ENCODE data around the gene PPFIA4. TPM values are rescaled to one million over a fixed set of nuclear protein-coding genes. Genes with fewer than 3 reads are reported as not detected.

Gene PPFIA4
- total RNA-seq, 1 donor from 2014 or later, result 0.29 TPM

- no peak overlapping the region for H3K4me3 Mint-ChIP-seq
- DNase-seq (no peak), ATAC-seq (ENCODE audit: low read depth) (no peak)
- H3K9me3 Mint-ChIP-seq, result peaks cover 8% of the 10 kb centered on the region
- POLR2A ChIA-PET, result no interaction called here
- H3K4me1 Mint-ChIP-seq, result no peaks in the 10 kb centered on the region
- TF ChIP-seq CTCF (IDR thresholded peaks at IDR 0.05), result no peak
- intact Hi-C loops (cut with micrococcal nuclease), result no loop called here
- H3K36me3 Mint-ChIP-seq (ENCODE audit: low read depth), result no peaks in the 10 kb centered on the region
- H3K27ac Mint-ChIP-seq, result no peak overlapping the region
- peaks cover 44% of the 10 kb centered on the region for H3K27me3 Mint-ChIP-seq
- CTCF ChIA-PET, result interaction anchor here (1.2 kb wide), 1 partner anchor 64 kb away, joined by 3 read pairs; no protein-coding TSS in a partner anchor
These were observed 77.7 kb downstream of the PPFIA4 start for GRCh38 chr1:203103829-203104495.

GRCh38 chr1:203104789-203105390 is 78.6 kb downstream of the PPFIA4 start:
- H3K27ac Mint-ChIP-seq, result no peak overlapping the region
- no peaks in the 10 kb centered on the region for H3K36me3 Mint-ChIP-seq (ENCODE audit: low read depth)
- no peak for TF ChIP-seq CTCF (IDR thresholded peaks at IDR 0.05)
- H3K4me1 Mint-ChIP-seq, result no peaks in the 10 kb centered on the region
- intact Hi-C loops (cut with micrococcal nuclease), result no loop called here
- H3K27me3 Mint-ChIP-seq, result peaks cover 41% of the 10 kb centered on the region
- no peak for DNase-seq
- ChIA-PET CTCF (no interaction called here), POLR2A (no interaction called here)
- no peak overlapping the region for H3K4me3 Mint-ChIP-seq
- no peak for ATAC-seq (ENCODE audit: low read depth)
- H3K9me3 Mint-ChIP-seq, result peaks cover 8% of the 10 kb centered on the region

GRCh38 chr1:203112475-203112874 is 86.2 kb downstream of the PPFIA4 start:
- intact Hi-C loops (cut with micrococcal nuclease), result no loop called here

GRCh38 chr1:203113308-203113707 is 87.0 kb downstream of the PPFIA4 start:
- Mint-ChIP-seq H3K4me3 (no peak overlapping the region), H3K9me3 (no peaks in the 10 kb centered on the region), H3K27me3 (peaks cover 34% of the 10 kb centered on the region), H3K4me1 (peaks cover 2% of the 10 kb centered on the region), H3K36me3 (ENCODE audit: low read depth) (no peaks in the 10 kb centered on the region), H3K27ac (no peak overlapping the region)
- intact Hi-C loops (cut with micrococcal nuclease), result no loop called here
- ChIA-PET CTCF (no interaction called here), POLR2A (no interaction called here)
- TF ChIP-seq CTCF (IDR thresholded peaks at IDR 0.05), result no peak
- DNase-seq, result no peak
- no peak for ATAC-seq (ENCODE audit: low read depth)

More at GRCh38 chr1:203112475-203112874, 86.2 kb downstream of the PPFIA4 start:
- no peak for DNase-seq
- H3K27ac Mint-ChIP-seq, result no peak overlapping the region
- H3K4me1 Mint-ChIP-seq, result no peaks in the 10 kb centered on the region
- no peaks in the 10 kb centered on the region for H3K9me3 Mint-ChIP-seq
- no peak for TF ChIP-seq CTCF (IDR thresholded peaks at IDR 0.05)
- no peak for ATAC-seq (ENCODE audit: low read depth)
- peaks cover 34% of the 10 kb centered on the region for H3K27me3 Mint-ChIP-seq
- ChIA-PET CTCF (interaction anchor here (1.0 kb wide), 1 partner anchor 8 kb away, joined by 3 read pairs; no protein-coding TSS in a partner anchor), POLR2A (no interaction called here)
- no peak overlapping the region for H3K4me3 Mint-ChIP-seq
- H3K36me3 Mint-ChIP-seq (ENCODE audit: low read depth), result no peaks in the 10 kb centered on the region

- TF ChIP-seq CTCF (IDR thresholded peaks at IDR 0.05), result no peak
- DNase-seq (no peak), ATAC-seq (ENCODE audit: low read depth) (no peak)
- CTCF ChIA-PET, result no interaction called here
- Mint-ChIP-seq H3K4me3 (no peak overlapping the region), H3K9me3 (no peaks in the 10 kb centered on the region), H3K27me3 (peaks cover 36% of the 10 kb centered on the region), H3K36me3 (ENCODE audit: low read depth) (no peaks in the 10 kb centered on the region), H3K27ac (no peak overlapping the region), H3K4me1 (peaks cover 2% of the 10 kb centered on the region)
- POLR2A ChIA-PET, result no interaction called here
- intact Hi-C loops (cut with micrococcal nuclease), result no loop called here
These were observed 87.9 kb downstream of the PPFIA4 start for GRCh38 chr1:203114202-203114601.
